MM.1S (cell line): ENCODE measurements around the gene TOR1A.
"Not testable (repeated sequence)": the region's sequence is repeated elsewhere in the genome, so short reads cannot be mapped to it uniquely, and the experiment has no call there.

Experiments used
- DNase-seq: peaks from one replicate; pipeline ENCODE4 v3.0.0-alpha.2; 2015
- H2AFZ ChIP-seq: fragments of 300-600 bp; sonication (generic); 2 replicates; pipeline ENCODE4 v1.6.0; 2016; ENCODE audit warnings: antibody characterized with exemption, low read length
- H3F3A ChIP-seq: fragments of 300-600 bp; sonication (generic); 2 replicates; pipeline ENCODE4 v1.6.1; 2016; ENCODE audit warnings: mild to moderate bottlenecking, antibody characterized with exemption, low read length, moderate library complexity, mixed read lengths; ENCODE audit not compliant: insufficient read depth
- H3K27ac ChIP-seq: fragments of 300-600 bp; sonication (generic); 2 replicates; pipeline ENCODE4 v1.5.1; 2016; ENCODE audit warnings: mild to moderate bottlenecking, low read length
- H3K27me3 ChIP-seq: fragments of 300-600 bp; sonication (generic); replicated peaks from 2 replicates; pipeline ENCODE4 v1.6.0; 2016; ENCODE audit warnings: low read length; ENCODE audit not compliant: insufficient read depth
- H3K36me3 ChIP-seq: fragments of 300-600 bp; sonication (generic); replicated peaks from 2 replicates; pipeline ENCODE4 v1.6.1; 2016; ENCODE audit warnings: mild to moderate bottlenecking, low read length, mixed read lengths; ENCODE audit not compliant: insufficient read depth
- H3K4me1 ChIP-seq: fragments of 300-600 bp; sonication (generic); 2 replicates; pipeline ENCODE4 v1.6.1; 2016; ENCODE audit warnings: low read length, mixed read lengths
- H3K4me2 ChIP-seq: fragments of 300-600 bp; sonication (generic); 2 replicates; pipeline ENCODE4 v1.6.0; 2016; ENCODE audit warnings: low read depth, low read length
- H3K4me3 ChIP-seq: fragments of 300-600 bp; sonication (generic); 2 replicates; pipeline ENCODE4 v1.5.1; 2016; ENCODE audit warnings: low read length, mixed read lengths
- H3K79me2 ChIP-seq: fragments of 300-600 bp; sonication (generic); 2 replicates; pipeline ENCODE4 v1.6.1; 2016; ENCODE audit warnings: mixed run types, low read length, mixed read lengths
- H3K9ac ChIP-seq: fragments of 300-600 bp; sonication (generic); 2 replicates; pipeline ENCODE4 v1.6.1; 2016; ENCODE audit warnings: low read length, mixed read lengths
- H3K9me2 ChIP-seq: fragments of 300-600 bp; sonication (generic); replicated peaks from 2 replicates; pipeline ENCODE4 v1.6.1; 2016; ENCODE audit warnings: mild to moderate bottlenecking, low read length, mixed read lengths; ENCODE audit not compliant: insufficient read depth
- H3K9me3 ChIP-seq: fragments of 300-600 bp; sonication (generic); replicated peaks from 2 replicates; pipeline ENCODE4 v1.6.1; 2016; ENCODE audit warnings: mild to moderate bottlenecking, low read length, mixed read lengths; ENCODE audit not compliant: insufficient read depth
- H4K20me1 ChIP-seq: fragments of 300-600 bp; sonication (generic); 2 replicates; pipeline ENCODE4 v1.6.1; 2016; ENCODE audit warnings: mild to moderate bottlenecking, low read length, moderate library complexity, mixed read lengths; ENCODE audit not compliant: insufficient read depth
- CTCF ChIP-seq: fragments of 300-600 bp; sonication (generic); IDR thresholded peaks from 2 replicates; pipeline ENCODE4 v1.5.1; 2016; ENCODE audit warnings: antibody characterized with exemption, low read length, mixed read lengths
- EZH2 ChIP-seq: fragments of 300-600 bp; sonication (generic); optimal IDR thresholded peaks from 2 replicates; pipeline ENCODE3; 2017; ENCODE audit warnings: low read depth, mild to moderate bottlenecking, antibody characterized with exemption, low read length, mixed read lengths
- EZH2phosphoT487 ChIP-seq: fragments of 300-600 bp; sonication (generic); IDR thresholded peaks from 2 replicates; pipeline ENCODE4 v1.6.1; 2018; ENCODE audit warnings: antibody characterized with exemption, low read length

TOR1A gene

GRCh38 chr9:129777769-129778130 lies 46.2 kb downstream of the TOR1A start:
- no peaks in the 10 kb centered on the region for H3K9me2 ChIP-seq
- H4K20me1 ChIP-seq: no peaks in the 10 kb centered on the region
- no peaks in the 10 kb centered on the region for H3F3A ChIP-seq
- H3K9me3 ChIP-seq: no peaks in the 10 kb centered on the region
- H3K4me1 ChIP-seq: no peaks in the 10 kb centered on the region
- H3K4me2 ChIP-seq: no peak overlapping the region
- H3K4me3 ChIP-seq: no peak overlapping the region
- no peak overlapping the region for H3K27ac ChIP-seq
- H3K79me2 ChIP-seq: no peaks in the 10 kb centered on the region
- DNase-seq: no peak
- no peak overlapping the region for H2AFZ ChIP-seq
- no peaks in the 10 kb centered on the region for H3K36me3 ChIP-seq
- TF ChIP-seq CTCF (no peak), EZH2phosphoT487 (no peak), EZH2 (no peak)
- H3K9ac ChIP-seq: no peak overlapping the region
- peaks cover 77% of the 10 kb centered on the region for H3K27me3 ChIP-seq

- H3F3A ChIP-seq: no peaks in the 10 kb centered on the region
- H3K9me3 ChIP-seq: no peaks in the 10 kb centered on the region
- no peak overlapping the region for H3K9ac ChIP-seq
- H3K36me3 ChIP-seq: no peaks in the 10 kb centered on the region
- H2AFZ ChIP-seq: no peak overlapping the region
- H3K79me2 ChIP-seq: no peaks in the 10 kb centered on the region
- no peak for TF ChIP-seq EZH2
- no peak for TF ChIP-seq CTCF
- no peak for TF ChIP-seq EZH2phosphoT487
- no peak overlapping the region for H3K4me3 ChIP-seq
- DNase-seq: no peak
- H4K20me1 ChIP-seq: no peaks in the 10 kb centered on the region
- H3K27me3 ChIP-seq: peaks cover 76% of the 10 kb centered on the region
- no peak overlapping the region for H3K27ac ChIP-seq
- H3K9me2 ChIP-seq: no peaks in the 10 kb centered on the region
- H3K4me1 ChIP-seq: no peaks in the 10 kb centered on the region
- H3K4me2 ChIP-seq: no peak overlapping the region
Measured at GRCh38 chr9:129776938-129777768, 46.8 kb downstream of the TOR1A start.

- Histone ChIP-seq H2AFZ (no peak overlapping the region), H3K4me2 (no peak overlapping the region)
- TF ChIP-seq EZH2 (no peak), EZH2phosphoT487 (no peak), CTCF (no peak)
Measured at GRCh38 chr9:129776566-129776937, 47.4 kb downstream of the TOR1A start.

GRCh38 chr9:129776096-129776495 lies 47.8 kb downstream of the TOR1A start:
- H3K9me3 ChIP-seq, H3F3A ChIP-seq, H3K9ac ChIP-seq, H2AFZ ChIP-seq, H4K20me1 ChIP-seq, H3K4me2 ChIP-seq, H3K4me3 ChIP-seq, H3K4me1 ChIP-seq, H3K36me3 ChIP-seq, H3K9me2 ChIP-seq, H3K27ac ChIP-seq, DNase-seq, H3K79me2 ChIP-seq: not testable (repeated sequence)
- H3K27me3 ChIP-seq: peaks cover 75% of the 10 kb centered on the region

More at GRCh38 chr9:129776566-129776937, 47.4 kb downstream of the TOR1A start:
- Histone ChIP-seq H3K9me3 (no peaks in the 10 kb centered on the region), H3K9ac (no peak overlapping the region), H3K27me3 (peaks cover 77% of the 10 kb centered on the region), H3K4me1 (no peaks in the 10 kb centered on the region), H3K79me2 (no peaks in the 10 kb centered on the region), H4K20me1 (no peaks in the 10 kb centered on the region), H3K27ac (no peak overlapping the region), H3K9me2 (no peaks in the 10 kb centered on the region), H3F3A (no peaks in the 10 kb centered on the region), H3K36me3 (no peaks in the 10 kb centered on the region), H3K4me3 (no peak overlapping the region)
- no peak for DNase-seq
